ENCODE data around the gene SDCBP2. TPM values are rescaled to one million over a fixed set of nuclear protein-coding genes. Genes with fewer than 3 reads are reported as not detected.

Gene SDCBP2
- total RNA-seq, 1 experiment from 2014 or later = 1.9 TPM

GRCh38 chr20:1281279-1282057 lies 47.5 kb downstream of the SDCBP2 start:
- peak; percentile 10 for DNase-seq
- Histone ChIP-seq H3K4me2 (ENCODE audit: insufficient read depth, insufficient read length, low read length) (no peak overlapping the region), H3K14ac (ENCODE audit: insufficient read depth, low read length) (no peak overlapping the region), H2BK15ac (ENCODE audit: low read depth, low read length) (no peak overlapping the region), H3K56ac (ENCODE audit: insufficient read length, low read depth, low read length) (no peak overlapping the region), H2AFZ (ENCODE audit: low read length) (no peak overlapping the region), H4K20me1 (ENCODE audit: control insufficient read depth, insufficient read depth, insufficient read length) (peaks cover 2% of the 10 kb centered on the region), H2BK12ac (ENCODE audit: insufficient read length, low read depth, low read length) (no peak overlapping the region), H3T11ph (ENCODE audit: low read length) (no peak overlapping the region), H3K23ac (ENCODE audit: insufficient read length, low read depth, low read length) (no peak overlapping the region), H4K5ac (ENCODE audit: insufficient read length, low read depth, low read length) (no peak overlapping the region), H3K79me2 (ENCODE audit: insufficient read depth, low read length) (no peaks in the 10 kb centered on the region), H4K91ac (ENCODE audit: insufficient read length, low read depth, low read length) (no peak overlapping the region), H3K4me1 (ENCODE audit: insufficient read depth, low read length) (no peaks in the 10 kb centered on the region), H2BK120ac (ENCODE audit: low read depth, low read length, poor library complexity, severe bottlenecking) (no peak overlapping the region), H2BK20ac (ENCODE audit: low read depth, low read length, poor library complexity, severe bottlenecking) (no peak overlapping the region), H3K9me3 (ENCODE audit: control insufficient read depth, low read depth, low read length) (no peaks in the 10 kb centered on the region), H2BK5ac (ENCODE audit: insufficient read length, low read length) (no peak overlapping the region), H3K18ac (ENCODE audit: insufficient read length, low read depth, low read length) (no peak overlapping the region), H4K8ac (replicated peaks; ENCODE audit: insufficient read length, low read depth, low read length) (no peak overlapping the region), H3K27me3 (ENCODE audit: insufficient read depth, low read length) (no peaks in the 10 kb centered on the region), H3K23me2 (ENCODE audit: insufficient read length, low read depth, low read length, poor library complexity, severe bottlenecking) (no peaks in the 10 kb centered on the region), H2AK5ac (ENCODE audit: insufficient read length, low read length) (no peak overlapping the region), H3K9ac (ENCODE audit: extremely low read depth, insufficient read length, low read length) (no peak overlapping the region), H3K27ac (ENCODE audit: insufficient read length, low read depth, low read length) (no peak overlapping the region), H3K79me1 (ENCODE audit: insufficient read depth, low read depth, low read length, poor library complexity, severe bottlenecking) (no peaks in the 10 kb centered on the region), H3K4ac (ENCODE audit: low read depth, low read length) (no peak overlapping the region)
- Mint-ChIP-seq H3K27ac (0 out of 7 replicates have a peak overlapping the region, but pooled peaks of 1 of the 3 experiments have one; percentile 16), H3K9me3 (no peaks in the 10 kb centered on the region), H3K36me3 (ENCODE audit: insufficient read depth in 1 of 3, low read depth in 3 of 3) (no peaks in the 10 kb centered on the region), H3K4me1 (peaks cover 2 to 8% of the 10 kb centered on the region in 2 experiments; a peak in 3 of 4 replicates), H3K27me3 (ENCODE audit: low read depth) (peaks cover 1% of the 10 kb centered on the region), H3K4me3 (no peak overlapping the region)
- no CpG with 5 or more reads among the region's 7 CpGs for WGBS (ENCODE audit: extremely low coverage, insufficient read length, low lambda C conversion rate)
- no peak for TF ChIP-seq CTCF (conservative IDR thresholded peaks at IDR 0.05)

Measured in H9 (cell line).